ENCODE data around the gene NOL4L.

- TF ChIP-seq CTCF (optimal IDR thresholded peaks at IDR 0.05 in 1 of 3, IDR thresholded peaks at IDR 0.05 in 1 of 3, conservative IDR thresholded peaks at IDR 0.05 in 1 of 3; ENCODE audit: extremely low read depth in 1 of 3, insufficient read depth in 2 of 3, low read length in 3 of 3) (no peak), EZH2 (IDR thresholded peaks at IDR 0.05; ENCODE audit: low read length) (no peak)
These were observed 15.5 kb downstream of the NOL4L start for GRCh38 chr20:32569380-32570305.

Data from keratinocyte (primary cell).